Stimulated activated CD8-positive, alpha-beta memory T cell treated with anti-CD3 and anti-CD28 coated beads, Interleukin-12 subunit alpha, Interleukin-12 subunit beta, amount 100 ng/mL, for 24 hours (primary cell): Measurements from ENCODE around the gene RPL36A.

Experiments used
- DNase-seq: peaks from one replicate; pipeline ENCODE4 v3.0.0-alpha.2; 2020; ENCODE audit errors: extremely low read depth

Gene RPL36A

GRCh38 chrX:101390664-101391525 is at the start of gene RPL36A:
RPL36A (plus strand) TSS chrX:101391011; CDS start chrX:101391044, 33 bp downstream.
- DNase-seq: peak; percentile 58

- DNase-seq: no peak
These were observed 42.9 kb upstream of the RPL36A start for GRCh38 chrX:101347859-101348451.

GRCh38 chrX:101348452-101349192 is 42.2 kb upstream of the RPL36A start, which contains the start of gene TIMM8A:
TIMM8A (minus strand) TSS chrX:101348742; CDS start chrX:101348664, 78 bp downstream.
- DNase-seq: peak; percentile 55

- DNase-seq: no peak
These were observed 41.6 kb upstream of the RPL36A start for GRCh38 chrX:101349193-101349562.

- no peak for DNase-seq
These were observed 33.5 kb upstream of the RPL36A start for GRCh38 chrX:101357166-101357795.

GRCh38 chrX:101359966-101360365 is 30.8 kb upstream of the RPL36A start:
- DNase-seq: no peak

- DNase-seq: no peak
These were observed 30.4 kb upstream of the RPL36A start for GRCh38 chrX:101360390-101360789.

GRCh38 chrX:101362116-101362515 is 28.7 kb upstream of the RPL36A start:
- DNase-seq: no peak

GRCh38 chrX:101362757-101363156 is 28.1 kb upstream of the RPL36A start:
- DNase-seq: no peak

- DNase-seq: no peak
These were observed 25.5 kb upstream of the RPL36A start for GRCh38 chrX:101365301-101365795.

- no peak for DNase-seq
These were observed 22.0 kb upstream of the RPL36A start for GRCh38 chrX:101368800-101369199.

GRCh38 chrX:101369687-101370086 is 21.1 kb upstream of the RPL36A start:
- DNase-seq: no peak

GRCh38 chrX:101370888-101371504 is 19.8 kb upstream of the RPL36A start:
- no peak for DNase-seq

GRCh38 chrX:101377547-101377946 is 13.3 kb upstream of the RPL36A start:
- no peak for DNase-seq

- no peak for DNase-seq
These were observed 7.1 kb upstream of the RPL36A start for GRCh38 chrX:101383679-101384205.

- DNase-seq: no peak
These were observed 5.7 kb upstream of the RPL36A start for GRCh38 chrX:101385026-101385684.

GRCh38 chrX:101385795-101386541 is 4.8 kb upstream of the RPL36A start, which contains the start of gene BTK:
BTK (minus strand) TSS chrX:101386191; CDS start chrX:101375284, 10,907 bp downstream.
- DNase-seq: no peak

GRCh38 chrX:101386542-101386885 is 4.3 kb upstream of the RPL36A start:
- no peak for DNase-seq

- DNase-seq: no peak
These were observed 2.2 kb upstream of the RPL36A start for GRCh38 chrX:101388604-101389003.

- no peak for DNase-seq
These were observed 1.0 kb downstream of the RPL36A start for GRCh38 chrX:101391831-101392230.
